Coronary artery (tissue), 2 donors: ENCODE data around the gene DYRK2.

Experiments used
- DNase-seq: peaks from one replicate; pipeline ENCODE4 v3.0.0-alpha.2; 2017; ENCODE audit warnings: low spot score
- H3K27ac ChIP-seq, 2 donors: fragments of 200-600 bp; sonication (generic); one replicate each; pipeline ENCODE4 v1.5.1; 2016 to 2019
- H3K4me3 ChIP-seq: fragments of 200-600 bp; sonication (generic); 2 replicates; pipeline ENCODE4 v1.5.1; 2016; ENCODE audit warnings: mild to moderate bottlenecking, moderate library complexity
- CTCF ChIP-seq: fragments of 200-600 bp; sonication (generic); IDR thresholded peaks from one replicate; pipeline ENCODE4 v1.5.1; 2019; ENCODE audit warnings: antibody characterized with exemption

The DYRK2 gene

GRCh38 chr12:67649570-67650387 lies 1.2 kb downstream of the DYRK2 start:
- DNase-seq: peak; percentile 77
- peak overlapping the region; percentile 82 to 99 for H3K27ac ChIP-seq

GRCh38 chr12:67650388-67651131 lies 2.0 kb downstream of the DYRK2 start:
- Histone ChIP-seq H3K27ac (peak overlapping the region; percentile 82 to 99), H3K4me3 (peak overlapping the region; percentile 100)
- TF ChIP-seq CTCF: no peak
- no peak for DNase-seq

More at GRCh38 chr12:67649570-67650387, 1.2 kb downstream of the DYRK2 start:
- no peak for TF ChIP-seq CTCF
- peak overlapping the region; percentile 100 for H3K4me3 ChIP-seq

- Histone ChIP-seq H3K4me3 (peak overlapping the region; percentile 100), H3K27ac (peak overlapping the region; percentile 82 to 99)
- no peak for TF ChIP-seq CTCF
- no peak for DNase-seq
Observed at GRCh38 chr12:67651132-67651695, 2.7 kb downstream of the DYRK2 start.

GRCh38 chr12:67655829-67656228 lies 7.3 kb downstream of the DYRK2 start:
- H3K27ac ChIP-seq: no peak overlapping the region
- no peak for TF ChIP-seq CTCF
- DNase-seq: no peak
- no peak overlapping the region for H3K4me3 ChIP-seq

- TF ChIP-seq CTCF: no peak
- no peak for DNase-seq
- Histone ChIP-seq H3K27ac (no peak overlapping the region), H3K4me3 (no peak overlapping the region)
Observed at GRCh38 chr12:67656251-67656650, 7.7 kb downstream of the DYRK2 start.

GRCh38 chr12:67658486-67658885 lies 9.9 kb downstream of the DYRK2 start:
- H3K4me3 ChIP-seq: no peak overlapping the region
- DNase-seq: no peak
- no peak for TF ChIP-seq CTCF
- H3K27ac ChIP-seq: no peak overlapping the region
